ENCODE measurements around the gene MRPL32. TPM values are rescaled to one million over a fixed set of nuclear protein-coding genes. Genes with fewer than 3 reads are reported as not detected.
A peak's percentile ranks its signal among the peaks of the same experiment; 100 is the strongest.

The MRPL32 gene
- total RNA-seq, 2 experiments from 2014 or later = 59.7 to 61.8 TPM

GRCh38 chr7:42926204-42926603 is 6.0 kb upstream of the MRPL32 start:
- H3K4me2 ChIP-seq (ENCODE audit: low read length) = no peak overlapping the region
- ChIA-PET POLR2A (interaction anchor here (0.8 to 0.9 kb wide), 3 partner anchors 9 to 38 kb away, joined by 3 to 4 read pairs (median 3); no protein-coding TSS in a partner anchor), CTCF (ENCODE audit: unreplicated experiment) (no interaction called here)
- no peak overlapping the region for H2AFZ ChIP-seq (ENCODE audit: low read length)
- TF ChIP-seq EZH2phosphoT487 (IDR thresholded peaks at IDR 0.05; ENCODE audit: borderline replicate concordance, low read depth, low read length) (no peak), CTCF (conservative IDR thresholded peaks at IDR 0.05; ENCODE audit: low read length) (no peak)
- H3K36me3 ChIP-seq (ENCODE audit: insufficient read depth, low read length) = peaks cover 93% of the 10 kb centered on the region
- H3K9me3 ChIP-seq (ENCODE audit: low read length) = no peaks in the 10 kb centered on the region
- no peak overlapping the region for H3K27ac ChIP-seq (ENCODE audit: low read depth, low read length, poor library complexity, severe bottlenecking)
- intact Hi-C loops (cut with micrococcal nuclease; ENCODE audit: unreplicated experiment) = no loop called here
- H3K9me2 ChIP-seq (ENCODE audit: insufficient read depth, low read length) = no peaks in the 10 kb centered on the region
- no peak for DNase-seq (ENCODE audit: low spot score)
- peaks cover 42% of the 10 kb centered on the region for H4K20me1 ChIP-seq (ENCODE audit: insufficient read depth, low read length)
- peaks cover 69% of the 10 kb centered on the region for H3K79me2 ChIP-seq (ENCODE audit: insufficient read depth, low read depth, low read length)
- no peak overlapping the region for H3K4me3 ChIP-seq (ENCODE audit: low read depth, low read length, poor library complexity, severe bottlenecking)
- H3K4me1 ChIP-seq (ENCODE audit: insufficient read depth, low read length, poor library complexity, severe bottlenecking) = peaks cover 49% of the 10 kb centered on the region
- BruUV-seq (replicated peaks) = no TSS peak

GRCh38 chr7:42928754-42929153 is 3.4 kb upstream of the MRPL32 start:
- TF ChIP-seq CTCF (conservative IDR thresholded peaks at IDR 0.05; ENCODE audit: low read length) = no peak
- TF ChIP-seq EZH2phosphoT487 (IDR thresholded peaks at IDR 0.05; ENCODE audit: borderline replicate concordance, low read depth, low read length) = no peak

GRCh38 chr7:42929449-42929848 is 2.7 kb upstream of the MRPL32 start:
- peak overlapping the region; percentile 93 for H3K4me2 ChIP-seq (ENCODE audit: low read length)
- ChIA-PET POLR2A (interaction anchor here (0.5 to 4.6 kb wide), 5 partner anchors 10 to 996 kb away, joined by 3 to 25 read pairs (median 5); partner anchors contain the start of gene C7orf25), CTCF (ENCODE audit: unreplicated experiment) (no interaction called here)
- BruUV-seq (replicated peaks) = no TSS peak
- no peaks in the 10 kb centered on the region for H3K9me2 ChIP-seq (ENCODE audit: insufficient read depth, low read length)
- no peak overlapping the region for H2AFZ ChIP-seq (ENCODE audit: low read length)
- no peak for DNase-seq (ENCODE audit: low spot score)
- H3K9me3 ChIP-seq (ENCODE audit: low read length) = no peaks in the 10 kb centered on the region
- peaks cover 97% of the 10 kb centered on the region for H3K79me2 ChIP-seq (ENCODE audit: insufficient read depth, low read depth, low read length)
- H4K20me1 ChIP-seq (ENCODE audit: insufficient read depth, low read length) = peaks cover 43% of the 10 kb centered on the region
- H3K36me3 ChIP-seq (ENCODE audit: insufficient read depth, low read length) = peaks cover 65% of the 10 kb centered on the region
- intact Hi-C loops (cut with micrococcal nuclease; ENCODE audit: unreplicated experiment) = no loop called here
- peaks cover 55% of the 10 kb centered on the region for H3K4me1 ChIP-seq (ENCODE audit: insufficient read depth, low read length, poor library complexity, severe bottlenecking)
- peak overlapping the region; percentile 96 for H3K4me3 ChIP-seq (ENCODE audit: low read depth, low read length, poor library complexity, severe bottlenecking)
- no peak for TF ChIP-seq EZH2phosphoT487 (IDR thresholded peaks at IDR 0.05; ENCODE audit: borderline replicate concordance, low read depth, low read length)
- TF ChIP-seq CTCF (conservative IDR thresholded peaks at IDR 0.05; ENCODE audit: low read length) = no peak
- H3K27ac ChIP-seq (ENCODE audit: low read depth, low read length, poor library complexity, severe bottlenecking) = no peak overlapping the region

More at GRCh38 chr7:42928754-42929153, 3.4 kb upstream of the MRPL32 start:
- no peaks in the 10 kb centered on the region for H3K9me2 ChIP-seq (ENCODE audit: insufficient read depth, low read length)
- H3K4me2 ChIP-seq (ENCODE audit: low read length) = peak overlapping the region; percentile 93
- intact Hi-C loops (cut with micrococcal nuclease; ENCODE audit: unreplicated experiment) = no loop called here
- peaks cover 92% of the 10 kb centered on the region for H3K79me2 ChIP-seq (ENCODE audit: insufficient read depth, low read depth, low read length)
- CTCF ChIA-PET (ENCODE audit: unreplicated experiment) = no interaction called here
- no peaks in the 10 kb centered on the region for H3K9me3 ChIP-seq (ENCODE audit: low read length)
- peaks cover 55% of the 10 kb centered on the region for H3K4me1 ChIP-seq (ENCODE audit: insufficient read depth, low read length, poor library complexity, severe bottlenecking)
- no peak for DNase-seq (ENCODE audit: low spot score)
- peaks cover 43% of the 10 kb centered on the region for H4K20me1 ChIP-seq (ENCODE audit: insufficient read depth, low read length)
- BruUV-seq (replicated peaks) = no TSS peak
- H3K4me3 ChIP-seq (ENCODE audit: low read depth, low read length, poor library complexity, severe bottlenecking) = no peak overlapping the region
- POLR2A ChIA-PET = interaction anchor here (1.5 to 4.6 kb wide), 3 partner anchors 9 to 18 kb away, joined by 5 to 25 read pairs (median 8); partner anchors contain the start of gene C7orf25
- peaks cover 67% of the 10 kb centered on the region for H3K36me3 ChIP-seq (ENCODE audit: insufficient read depth, low read length)
- no peak overlapping the region for H2AFZ ChIP-seq (ENCODE audit: low read length)
- H3K27ac ChIP-seq (ENCODE audit: low read depth, low read length, poor library complexity, severe bottlenecking) = no peak overlapping the region
